ENCODE measurements around the gene NNMT. TPM values are rescaled to one million over a fixed set of nuclear protein-coding genes. Genes with fewer than 3 reads are reported as not detected.

NNMT gene
- total and polyA plus RNA-seq, 9 of the 15 experiments (the other 6 are each of a cell fraction or from before 2014, with no cell fraction given), result 6.1 to 15.0 (median 11.2) TPM

DNA sequence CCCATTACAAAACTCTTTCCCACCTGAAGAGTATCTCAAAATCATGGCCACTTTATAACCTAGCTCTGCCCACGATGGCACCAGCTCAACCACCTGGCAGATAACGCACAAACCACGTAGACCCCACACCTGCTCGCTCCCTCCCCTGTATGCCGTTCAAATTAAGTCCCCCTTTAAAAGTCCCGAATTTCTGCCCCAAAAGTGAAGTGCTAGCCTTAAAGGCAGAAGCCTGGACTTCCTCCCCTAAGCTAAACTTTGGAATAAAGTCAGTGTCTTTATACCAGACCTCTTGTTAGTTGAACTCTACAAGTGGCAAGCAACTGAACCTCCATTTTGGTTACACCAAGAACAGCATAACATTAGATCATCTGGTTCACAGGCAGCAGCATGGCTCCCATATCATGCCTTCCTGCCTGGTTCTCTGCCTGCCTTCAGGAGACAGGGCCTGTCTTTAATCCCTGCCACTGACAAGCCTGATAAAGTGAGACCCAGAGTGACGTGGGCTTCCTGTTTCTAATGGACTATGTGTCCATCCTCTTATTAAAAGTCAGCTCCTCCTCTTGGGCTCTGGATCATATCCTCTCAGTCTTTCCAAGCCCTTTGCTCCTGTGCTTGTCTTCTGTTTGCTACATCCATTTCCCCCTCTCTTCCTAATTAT, 32.6 kb upstream of the NNMT start:
- peak overlapping the region; percentile 47 for H2AFZ ChIP-seq (ENCODE audit: low read depth, low read length)
- peaks cover 7 to 16% of the 10 kb centered on the region in 2 experiments; a peak in 4 of 5 replicates for H3K4me1 ChIP-seq (replicated peaks in 1 of 2; ENCODE audit: control insufficient read depth in 2 of 2, insufficient read depth in 2 of 2, low read length in 2 of 2)
- no peaks in the 10 kb centered on the region for H3K79me2 ChIP-seq (ENCODE audit: control insufficient read depth, insufficient read depth, low read length)
- no peak overlapping the region for H3K27ac ChIP-seq (ENCODE audit: extremely low read depth, low read depth, low read length)
- H3K36me3 ChIP-seq (ENCODE audit: control insufficient read depth, insufficient read depth, low read length), result no peaks in the 10 kb centered on the region
- no peak overlapping the region for H3K4me3 ChIP-seq
- in situ Hi-C loops (cut with MboI) (loop anchor here (5.0 to 25.0 kb wide), 3 partner anchors 249 to 951 kb away; partner anchors contain the start of gene TTC12), intact Hi-C loops (cut with micrococcal nuclease) (loop anchor here (5.0 to 10.0 kb wide), 2 partner anchors 669 to 956 kb away; no protein-coding TSS in a partner anchor)
- peak overlapping the region in 1 of 2 experiments; percentile 29; a peak in 1 of 4 replicates for H3K9ac ChIP-seq (ENCODE audit: insufficient read depth in 1 of 2, low read depth in 2 of 2, low read length in 2 of 2)
- no peaks in the 10 kb centered on the region for H4K20me1 ChIP-seq (replicated peaks; ENCODE audit: control insufficient read depth, insufficient read depth, low read length)
- peaks cover 0 to 3% of the 10 kb centered on the region in 2 experiments; a peak in 3 of 5 replicates for H3K27me3 ChIP-seq (ENCODE audit: control insufficient read depth in 2 of 2, insufficient read depth in 2 of 2, low read length in 2 of 2)
- DNase-seq (ENCODE audit: extremely low read depth in 1 of 4, low spot score in 3 of 4), result no peak
- peak; percentile 48; the same call in 1 of the 2 replicates for TF ChIP-seq DMBX1 (CRISPR knock-in tag; IDR thresholded peaks at IDR 0.05; ENCODE audit: borderline replicate concordance)
- TF ChIP-seq CHD2 (IDR thresholded peaks at IDR 0.05; ENCODE audit: low read depth, low read length), result no peak
- TF ChIP-seq ETV1 (tag; conservative IDR thresholded peaks at IDR 0.05; ENCODE audit: low read depth), result peak; percentile 50; the same call in 1 of the 2 replicates
- TF ChIP-seq, protein P1, sequence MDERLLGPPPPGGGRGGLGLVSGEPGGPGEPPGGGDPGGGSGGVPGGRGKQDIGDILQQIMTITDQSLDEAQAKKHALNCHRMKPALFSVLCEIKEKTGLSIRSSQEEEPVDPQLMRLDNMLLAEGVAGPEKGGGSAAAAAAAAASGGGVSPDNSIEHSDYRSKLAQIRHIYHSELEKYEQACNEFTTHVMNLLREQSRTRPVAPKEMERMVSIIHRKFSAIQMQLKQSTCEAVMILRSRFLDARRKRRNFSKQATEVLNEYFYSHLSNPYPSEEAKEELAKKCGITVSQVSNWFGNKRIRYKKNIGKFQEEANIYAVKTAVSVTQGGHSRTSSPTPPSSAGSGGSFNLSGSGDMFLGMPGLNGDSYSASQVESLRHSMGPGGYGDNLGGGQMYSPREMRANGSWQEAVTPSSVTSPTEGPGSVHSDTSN (CRISPR knock-in tag; IDR thresholded peaks at IDR 0.05; ENCODE audit: low read depth), result no peak
- TF ChIP-seq, protein P1 (tag; conservative IDR thresholded peaks at IDR 0.05; ENCODE audit: low read depth), result peak; percentile 18; the same call in 1 of the 2 replicates
- TF ChIP-seq, protein P2, sequence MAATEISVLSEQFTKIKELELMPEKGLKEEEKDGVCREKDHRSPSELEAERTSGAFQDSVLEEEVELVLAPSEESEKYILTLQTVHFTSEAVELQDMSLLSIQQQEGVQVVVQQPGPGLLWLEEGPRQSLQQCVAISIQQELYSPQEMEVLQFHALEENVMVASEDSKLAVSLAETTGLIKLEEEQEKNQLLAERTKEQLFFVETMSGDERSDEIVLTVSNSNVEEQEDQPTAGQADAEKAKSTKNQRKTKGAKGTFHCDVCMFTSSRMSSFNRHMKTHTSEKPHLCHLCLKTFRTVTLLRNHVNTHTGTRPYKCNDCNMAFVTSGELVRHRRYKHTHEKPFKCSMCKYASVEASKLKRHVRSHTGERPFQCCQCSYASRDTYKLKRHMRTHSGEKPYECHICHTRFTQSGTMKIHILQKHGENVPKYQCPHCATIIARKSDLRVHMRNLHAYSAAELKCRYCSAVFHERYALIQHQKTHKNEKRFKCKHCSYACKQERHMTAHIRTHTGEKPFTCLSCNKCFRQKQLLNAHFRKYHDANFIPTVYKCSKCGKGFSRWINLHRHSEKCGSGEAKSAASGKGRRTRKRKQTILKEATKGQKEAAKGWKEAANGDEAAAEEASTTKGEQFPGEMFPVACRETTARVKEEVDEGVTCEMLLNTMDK (IDR thresholded peaks at IDR 0.05; ENCODE audit: borderline replicate concordance, insufficient read depth, low read depth, low read length, poor library complexity, severe bottlenecking), result no peak
- TF ChIP-seq ESRRB (CRISPR knock-in tag; IDR thresholded peaks at IDR 0.05; ENCODE audit: borderline replicate concordance), result no peak
- TF ChIP-seq SPI1 (IDR thresholded peaks at IDR 0.05; ENCODE audit: borderline replicate concordance, low read depth, low read length), result peak; percentile 20; the same call in 1 of the 2 replicates
- TF ChIP-seq, protein P3, sequence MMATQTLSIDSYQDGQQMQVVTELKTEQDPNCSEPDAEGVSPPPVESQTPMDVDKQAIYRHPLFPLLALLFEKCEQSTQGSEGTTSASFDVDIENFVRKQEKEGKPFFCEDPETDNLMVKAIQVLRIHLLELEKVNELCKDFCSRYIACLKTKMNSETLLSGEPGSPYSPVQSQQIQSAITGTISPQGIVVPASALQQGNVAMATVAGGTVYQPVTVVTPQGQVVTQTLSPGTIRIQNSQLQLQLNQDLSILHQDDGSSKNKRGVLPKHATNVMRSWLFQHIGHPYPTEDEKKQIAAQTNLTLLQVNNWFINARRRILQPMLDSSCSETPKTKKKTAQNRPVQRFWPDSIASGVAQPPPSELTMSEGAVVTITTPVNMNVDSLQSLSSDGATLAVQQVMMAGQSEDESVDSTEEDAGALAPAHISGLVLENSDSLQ (IDR thresholded peaks at IDR 0.05), result peak; percentile 36; the same call in 1 of the 2 replicates
- TF ChIP-seq MEIS2 (IDR thresholded peaks at IDR 0.05; ENCODE audit: partially characterized antibody), result peak; percentile 35
- ATAC-seq, result 0 out of 3 replicates have a peak, but pooled peaks have one; percentile 11
- FAIRE-seq, result no peak
- POLR2A ChIA-PET, result interaction anchor here (0.8 to 1.2 kb wide), 3 partner anchors 27 to 156 kb away, joined by 3 read pairs; no protein-coding TSS in a partner anchor
- 0 out of 2 replicates have a peak overlapping the region, but pooled peaks have one; percentile 1 for H3K4me2 ChIP-seq (ENCODE audit: insufficient read depth, low read length)
- H3K9me3 ChIP-seq (replicated peaks; ENCODE audit: control insufficient read depth, insufficient read depth, low read depth, low read length), result no peaks in the 10 kb centered on the region
- CTCF ChIA-PET (ENCODE audit: low intra/inter-chr PET ratio), result interaction anchor here (1.1 to 1.9 kb wide), 3 partner anchors 204 to 269 kb away, joined by 3 to 7 read pairs (median 4); partner anchors contain the start of gene ZBTB16
- no peaks in the 10 kb centered on the region for H3K9me1 ChIP-seq (ENCODE audit: control insufficient read depth, insufficient read depth, low read length)
- BruUV-seq (replicated peaks), result no TSS peak
- 9% methylated on average over 7 of the region's 7 CpGs for WGBS (ENCODE audit: insufficient coverage, low coverage, missing lambda C conversion rate)

All from K562 (cell line).